HepG2 (cell line): ENCODE results near the gene ABHD1. TPM values are rescaled to one million over a fixed set of nuclear protein-coding genes. Genes with fewer than 3 reads are reported as not detected.

Experiments
- ATRX ChIP-seq: sonication (generic); formaldehyde crosslinking; IDR thresholded peaks from 2 replicates; pipeline ENCODE4 v1.4.0; 2020; ENCODE audit warnings: missing genetic modification reagents, borderline replicate concordance
- DNMT1 ChIP-seq: sonication (generic); formaldehyde crosslinking; IDR thresholded peaks from 2 replicates; pipeline ENCODE4 v1.5.1; 2020; ENCODE audit warnings: mild to moderate bottlenecking, missing genetic modification reagents
- GATAD1 ChIP-seq: IDR thresholded peaks from 2 replicates; pipeline ENCODE4 v1.6.1; 2016; ENCODE audit warnings: missing genetic modification reagents, missing compliant biosample characterization
- HOXA5 ChIP-seq: sonication (generic); formaldehyde crosslinking; IDR thresholded peaks from 2 replicates; pipeline ENCODE4 v1.4.0; 2020; ENCODE audit warnings: missing genetic modification reagents
- HOXA7 ChIP-seq: sonication (generic); formaldehyde crosslinking; IDR thresholded peaks from 2 replicates; pipeline ENCODE4 v1.8.1; 2022; ENCODE audit warnings: mild to moderate bottlenecking, missing genetic modification reagents, moderate library complexity
- JUND ChIP-seq: sonication (generic); formaldehyde crosslinking; IDR thresholded peaks from 2 replicates; pipeline ENCODE4 v1.8.0; 2022; ENCODE audit warnings: mild to moderate bottlenecking, missing genetic modification reagents
- KLF11 ChIP-seq: IDR thresholded peaks from 2 replicates; pipeline ENCODE4 v1.6.1; 2016; ENCODE audit warnings: missing compliant biosample characterization
- MLLT10 ChIP-seq: sonication (generic); formaldehyde crosslinking; IDR thresholded peaks from 2 replicates; pipeline ENCODE4 v1.4.0; 2020; ENCODE audit warnings: missing genetic modification reagents
- REL ChIP-seq: sonication (generic); formaldehyde crosslinking; conservative IDR thresholded peaks from 2 replicates; pipeline ENCODE4 v1.8.0; 2022; ENCODE audit warnings: mild to moderate bottlenecking, missing genetic modification reagents, moderate library complexity
- REXO4 ChIP-seq: sonication (generic); formaldehyde crosslinking; IDR thresholded peaks from 2 replicates; pipeline ENCODE4 v1.8.0; 2022; ENCODE audit warnings: missing genetic modification reagents, mild to moderate bottlenecking, borderline replicate concordance
- SMAD3 ChIP-seq: sonication (generic); formaldehyde crosslinking; IDR thresholded peaks from 2 replicates; pipeline ENCODE4 v1.4.0; 2020; ENCODE audit warnings: missing genetic modification reagents
- SP4 ChIP-seq: sonication (generic); formaldehyde crosslinking; IDR thresholded peaks from 2 replicates; pipeline ENCODE4 v1.8.1; 2023; ENCODE audit warnings: mild to moderate bottlenecking, missing genetic modification reagents
- XRCC5 ChIP-seq: fragments of 200-400 bp; formaldehyde crosslinking; optimal IDR thresholded peaks from 2 replicates; pipeline ENCODE3; 2017; ENCODE audit warnings: mild to moderate bottlenecking, low read length
- ZNF30 ChIP-seq: sonication (generic); formaldehyde crosslinking; IDR thresholded peaks from 2 replicates; pipeline ENCODE4 v1.5.0; 2020; ENCODE audit warnings: mild to moderate bottlenecking, missing genetic modification reagents
- ZNF335 ChIP-seq: sonication (generic); formaldehyde crosslinking; IDR thresholded peaks from 2 replicates; pipeline ENCODE4 v1.4.0; 2020; ENCODE audit warnings: missing genetic modification reagents
- ZNF468 ChIP-seq: sonication (generic); formaldehyde crosslinking; IDR thresholded peaks from 2 replicates; pipeline ENCODE4 v1.8.0; 2022; ENCODE audit warnings: mild to moderate bottlenecking, moderate library complexity, missing genetic modification reagents
- ZNF556 ChIP-seq: sonication (generic); formaldehyde crosslinking; IDR thresholded peaks from 2 replicates; pipeline ENCODE4 v1.4.0; 2020; ENCODE audit warnings: mild to moderate bottlenecking, missing genetic modification reagents, borderline replicate concordance
- ZNF598 ChIP-seq: sonication (generic); formaldehyde crosslinking; IDR thresholded peaks from 2 replicates; pipeline ENCODE4 v1.5.1; 2020; ENCODE audit warnings: mild to moderate bottlenecking, missing genetic modification reagents, borderline replicate concordance
- polyA plus RNA-seq, 8 experiments: library from polyadenylated mRNA; depleted of rRNA in 3 of 8; stranded (reverse) in 7 of 8; unstranded in 1 of 8; fragments of >200 nt; fragmentation: Illumina TruSeq in 4 of 8; extraction: Trizol in 4 of 8; gene quantifications; 2 replicates each; pipeline versions ENCODE4 v1.2.1 to v1.2.3, GENCODE V29; 2011 to 2016; ENCODE audit warnings: low read depth in 4 of 8, missing spikeins in 1 of 8, mixed read lengths in 1 of 8; ENCODE audit not compliant: insufficient read depth in 1 of 8
- total RNA-seq, 5 experiments: library from RNA; depleted of rRNA; stranded (reverse); fragments of >200 nt; fragmentation: Illumina TruSeq; extraction: Trizol; gene quantifications; 2 replicates each; pipeline ENCODE4 v1.2.3, GENCODE V29; 2016; ENCODE audit warnings: low read depth in 1 of 5
- TF ChIP-seq, protein P1 (sequence below): sonication (generic); formaldehyde crosslinking; IDR thresholded peaks from 2 replicates; pipeline ENCODE4 v1.8.0; 2022; ENCODE audit warnings: mild to moderate bottlenecking, missing genetic modification reagents, moderate library complexity
- TF ChIP-seq, protein P2 (sequence below): sonication (generic); formaldehyde crosslinking; IDR thresholded peaks from 2 replicates; pipeline ENCODE4 v1.4.0; 2020; ENCODE audit warnings: missing genetic modification reagents, borderline replicate concordance
- TF ChIP-seq, protein P3 (sequence below): IDR thresholded peaks from 2 replicates; pipeline ENCODE4 v1.6.1; 2012; ENCODE audit warnings: low read depth, low read length, improper control_type of control experiment
- TF ChIP-seq, protein P4 (sequence below): IDR thresholded peaks from 2 replicates; pipeline ENCODE4 v1.6.1; 2016; ENCODE audit warnings: missing compliant biosample characterization, missing genetic modification reagents, borderline replicate concordance

The ABHD1 gene
- total and polyA plus RNA-seq, 2 of the 13 experiments (the other 11 are each of a cell fraction or from before 2014, with no cell fraction given): 0.04 to 0.81 TPM

DNA sequence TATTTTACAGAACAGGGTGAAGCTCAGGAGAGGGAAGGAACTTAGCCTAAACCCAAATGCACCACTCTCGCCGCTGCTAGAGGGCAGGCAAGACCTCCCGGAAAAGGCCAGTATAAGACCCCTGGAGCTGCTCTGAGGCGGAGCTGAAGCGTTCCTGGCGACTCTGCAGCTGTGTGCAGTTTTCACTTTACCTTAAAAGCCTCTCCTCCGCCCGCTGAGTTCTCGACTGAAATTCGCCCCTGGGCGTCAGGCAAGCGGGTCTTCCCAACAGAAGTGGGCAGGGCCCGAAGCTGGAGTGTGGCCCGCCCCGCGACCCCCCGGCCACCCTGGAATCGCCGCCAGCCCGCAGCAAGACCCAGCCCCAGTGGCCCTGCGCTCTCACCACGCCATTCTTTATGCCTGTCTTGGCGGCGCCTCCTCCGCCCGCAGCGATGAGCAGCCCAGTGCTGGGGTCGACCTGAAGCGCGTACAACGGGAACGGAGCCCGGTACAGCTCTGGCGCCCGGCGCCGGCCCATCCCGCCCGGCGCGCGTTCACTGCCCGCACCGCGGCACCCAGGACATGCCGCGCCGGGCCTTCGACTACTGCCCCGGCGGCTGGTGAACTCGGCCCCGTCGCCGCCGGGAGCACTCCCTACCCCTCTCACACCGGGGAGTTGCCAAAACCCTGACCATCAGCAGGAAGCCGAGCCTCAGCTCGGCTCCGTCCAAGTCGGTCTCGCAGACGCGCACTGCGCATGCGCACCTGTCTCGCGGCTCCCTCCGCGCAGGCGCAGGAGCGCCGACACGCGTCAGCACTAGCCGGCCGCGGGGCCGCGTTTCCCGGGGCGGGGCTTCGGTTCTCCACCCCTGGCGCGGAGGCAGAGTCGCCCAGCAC lies 10.5 kb downstream of the ABHD1 start, which contains the start of gene PREB (continued):
- TF ChIP-seq, protein P1, sequence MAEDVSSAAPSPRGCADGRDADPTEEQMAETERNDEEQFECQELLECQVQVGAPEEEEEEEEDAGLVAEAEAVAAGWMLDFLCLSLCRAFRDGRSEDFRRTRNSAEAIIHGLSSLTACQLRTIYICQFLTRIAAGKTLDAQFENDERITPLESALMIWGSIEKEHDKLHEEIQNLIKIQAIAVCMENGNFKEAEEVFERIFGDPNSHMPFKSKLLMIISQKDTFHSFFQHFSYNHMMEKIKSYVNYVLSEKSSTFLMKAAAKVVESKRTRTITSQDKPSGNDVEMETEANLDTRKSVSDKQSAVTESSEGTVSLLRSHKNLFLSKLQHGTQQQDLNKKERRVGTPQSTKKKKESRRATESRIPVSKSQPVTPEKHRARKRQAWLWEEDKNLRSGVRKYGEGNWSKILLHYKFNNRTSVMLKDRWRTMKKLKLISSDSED (CRISPR knock-in tag): no peak
- TF ChIP-seq ZNF556 (CRISPR knock-in tag): peak; percentile 74; the same call in 1 of the 2 replicates
- TF ChIP-seq, protein P2, sequence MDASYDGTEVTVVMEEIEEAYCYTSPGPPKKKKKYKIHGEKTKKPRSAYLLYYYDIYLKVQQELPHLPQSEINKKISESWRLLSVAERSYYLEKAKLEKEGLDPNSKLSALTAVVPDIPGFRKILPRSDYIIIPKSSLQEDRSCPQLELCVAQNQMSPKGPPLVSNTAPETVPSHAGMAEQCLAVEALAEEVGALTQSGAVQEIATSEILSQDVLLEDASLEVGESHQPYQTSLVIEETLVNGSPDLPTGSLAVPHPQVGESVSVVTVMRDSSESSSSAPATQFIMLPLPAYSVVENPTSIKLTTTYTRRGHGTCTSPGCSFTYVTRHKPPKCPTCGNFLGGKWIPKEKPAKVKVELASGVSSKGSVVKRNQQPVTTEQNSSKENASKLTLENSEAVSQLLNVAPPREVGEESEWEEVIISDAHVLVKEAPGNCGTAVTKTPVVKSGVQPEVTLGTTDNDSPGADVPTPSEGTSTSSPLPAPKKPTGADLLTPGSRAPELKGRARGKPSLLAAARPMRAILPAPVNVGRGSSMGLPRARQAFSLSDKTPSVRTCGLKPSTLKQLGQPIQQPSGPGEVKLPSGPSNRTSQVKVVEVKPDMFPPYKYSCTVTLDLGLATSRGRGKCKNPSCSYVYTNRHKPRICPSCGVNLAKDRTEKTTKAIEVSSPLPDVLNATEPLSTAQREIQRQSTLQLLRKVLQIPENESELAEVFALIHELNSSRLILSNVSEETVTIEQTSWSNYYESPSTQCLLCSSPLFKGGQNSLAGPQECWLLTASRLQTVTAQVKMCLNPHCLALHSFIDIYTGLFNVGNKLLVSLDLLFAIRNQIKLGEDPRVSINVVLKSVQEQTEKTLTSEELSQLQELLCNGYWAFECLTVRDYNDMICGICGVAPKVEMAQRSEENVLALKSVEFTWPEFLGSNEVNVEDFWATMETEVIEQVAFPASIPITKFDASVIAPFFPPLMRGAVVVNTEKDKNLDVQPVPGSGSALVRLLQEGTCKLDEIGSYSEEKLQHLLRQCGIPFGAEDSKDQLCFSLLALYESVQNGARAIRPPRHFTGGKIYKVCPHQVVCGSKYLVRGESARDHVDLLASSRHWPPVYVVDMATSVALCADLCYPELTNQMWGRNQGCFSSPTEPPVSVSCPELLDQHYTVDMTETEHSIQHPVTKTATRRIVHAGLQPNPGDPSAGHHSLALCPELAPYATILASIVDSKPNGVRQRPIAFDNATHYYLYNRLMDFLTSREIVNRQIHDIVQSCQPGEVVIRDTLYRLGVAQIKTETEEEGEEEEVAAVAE (CRISPR knock-in tag): no peak
- TF ChIP-seq REL (CRISPR knock-in tag): no peak
- TF ChIP-seq XRCC5: peak; percentile 42
- no peak for TF ChIP-seq ZNF30 (CRISPR knock-in tag)
- TF ChIP-seq SMAD3 (CRISPR knock-in tag): no peak
- no peak for TF ChIP-seq MLLT10 (CRISPR knock-in tag)
- no peak for TF ChIP-seq KLF11
- no peak for TF ChIP-seq ATRX (CRISPR knock-in tag)
- TF ChIP-seq ZNF468: no peak
- TF ChIP-seq SP4 (CRISPR knock-in tag): 0 out of 2 replicates have a peak, but pooled peaks have one; percentile 15
- no peak for TF ChIP-seq ZNF598
- TF ChIP-seq, protein P3, sequence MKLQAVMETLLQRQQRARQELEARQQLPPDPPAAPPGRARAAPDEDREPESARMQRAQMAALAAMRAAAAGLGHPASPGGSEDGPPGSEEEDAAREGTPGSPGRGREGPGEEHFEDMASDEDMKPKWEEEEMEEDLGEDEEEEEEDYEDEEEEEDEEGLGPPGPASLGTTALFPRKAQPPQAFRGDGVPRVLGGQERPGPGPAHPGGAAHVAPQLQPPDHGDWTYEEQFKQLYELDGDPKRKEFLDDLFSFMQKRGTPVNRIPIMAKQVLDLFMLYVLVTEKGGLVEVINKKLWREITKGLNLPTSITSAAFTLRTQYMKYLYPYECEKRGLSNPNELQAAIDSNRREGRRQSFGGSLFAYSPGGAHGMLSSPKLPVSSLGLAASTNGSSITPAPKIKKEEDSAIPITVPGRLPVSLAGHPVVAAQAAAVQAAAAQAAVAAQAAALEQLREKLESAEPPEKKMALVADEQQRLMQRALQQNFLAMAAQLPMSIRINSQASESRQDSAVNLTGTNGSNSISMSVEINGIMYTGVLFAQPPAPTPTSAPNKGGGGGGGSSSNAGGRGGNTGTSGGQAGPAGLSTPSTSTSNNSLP: no peak
- peak; percentile 84 for TF ChIP-seq GATAD1
- TF ChIP-seq HOXA7 (CRISPR knock-in tag): no peak
- TF ChIP-seq DNMT1 (CRISPR knock-in tag): no peak
- no peak for TF ChIP-seq REXO4
- no peak for TF ChIP-seq JUND (CRISPR knock-in tag)
- peak; percentile 44; the same call in 1 of the 2 replicates for TF ChIP-seq HOXA5 (CRISPR knock-in tag)
- TF ChIP-seq ZNF335 (CRISPR knock-in tag): no peak; the same call in 1 of the 2 replicates
- TF ChIP-seq, protein P4, sequence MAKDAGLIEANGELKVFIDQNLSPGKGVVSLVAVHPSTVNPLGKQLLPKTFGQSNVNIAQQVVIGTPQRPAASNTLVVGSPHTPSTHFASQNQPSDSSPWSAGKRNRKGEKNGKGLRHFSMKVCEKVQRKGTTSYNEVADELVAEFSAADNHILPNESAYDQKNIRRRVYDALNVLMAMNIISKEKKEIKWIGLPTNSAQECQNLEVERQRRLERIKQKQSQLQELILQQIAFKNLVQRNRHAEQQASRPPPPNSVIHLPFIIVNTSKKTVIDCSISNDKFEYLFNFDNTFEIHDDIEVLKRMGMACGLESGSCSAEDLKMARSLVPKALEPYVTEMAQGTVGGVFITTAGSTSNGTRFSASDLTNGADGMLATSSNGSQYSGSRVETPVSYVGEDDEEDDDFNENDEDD (CRISPR knock-in tag): peak; percentile 57; the same call in 1 of the 2 replicates
